SH-SY5Y (cell line): ENCODE data around the gene STAT5B.

Source experiments
- GATA2 ChIP-seq: IDR thresholded peaks from 2 replicates; pipeline ENCODE4 v1.6.1; 2011; ENCODE audit warnings: mild to moderate bottlenecking, low read depth, low read length
- GATA3 ChIP-seq: IDR thresholded peaks from 2 replicates; pipeline ENCODE4 v1.6.1; 2011; ENCODE audit warnings: low read depth, mild to moderate bottlenecking, low read length, moderate library complexity

DNA sequence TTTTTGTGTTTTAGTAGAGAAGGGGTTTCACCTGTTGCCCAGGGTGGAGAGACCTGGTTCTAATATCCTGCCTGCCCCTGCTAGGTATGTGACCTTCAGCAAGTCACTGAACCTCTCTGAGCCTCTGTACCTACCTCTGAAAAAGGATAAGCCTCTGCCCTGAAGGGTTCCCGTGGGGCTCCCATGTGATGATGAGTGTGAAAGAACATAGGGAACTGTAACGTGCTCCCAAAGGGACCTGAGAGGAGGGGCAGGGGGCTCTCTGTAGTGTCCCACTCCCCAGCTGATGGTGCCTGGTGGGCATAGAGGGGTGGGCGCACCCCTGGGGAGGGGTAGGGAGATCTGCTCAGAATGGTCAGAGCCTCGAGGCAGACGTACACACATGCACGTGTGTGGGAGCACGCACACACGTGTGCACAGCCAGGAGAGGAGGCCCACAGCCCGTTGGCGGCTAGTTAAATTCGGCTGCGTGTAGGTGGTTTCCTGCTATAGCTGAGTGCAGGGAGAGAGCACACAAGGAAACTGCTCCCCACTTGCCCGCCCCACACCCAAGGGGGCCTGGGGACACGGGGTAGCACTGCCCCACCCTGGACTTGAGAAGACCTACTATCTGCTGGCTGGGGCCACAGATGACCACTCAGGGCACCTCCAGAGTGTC, 101.9 kb downstream of the STAT5B start:
- no peak for TF ChIP-seq GATA3
- no peak for TF ChIP-seq GATA2
